GM18498 (cell line): ENCODE data around the gene SOX6.

Source experiments
- ATAC-seq: cut with Tn5 transposase; IDR thresholded peaks from one replicate; pipeline ENCODE4 v1.9.1; 2021; ENCODE audit warnings: mild to moderate bottlenecking, moderate library complexity; ENCODE audit not compliant: unreplicated experiment

Gene SOX6

GRCh38 chr11:16365581-16366228 lies 9.4 kb upstream of the SOX6 start:
- no peak for ATAC-seq

GRCh38 chr11:16364254-16364653 lies 7.9 kb upstream of the SOX6 start:
- ATAC-seq, result no peak

- no peak for ATAC-seq
These were observed 7.4 kb upstream of the SOX6 start for GRCh38 chr11:16363706-16364105.

GRCh38 chr11:16361108-16361865 lies 4.9 kb upstream of the SOX6 start:
- ATAC-seq, result no peak

- ATAC-seq, result no peak
These were observed 3.0 kb upstream of the SOX6 start for GRCh38 chr11:16359369-16359768.

- ATAC-seq, result no peak
These were observed 2.4 kb upstream of the SOX6 start for GRCh38 chr11:16358726-16359125.

- no peak for ATAC-seq
These were observed 1.4 kb upstream of the SOX6 start for GRCh38 chr11:16357775-16358174.

GRCh38 chr11:16356761-16357393 lies 531 bp upstream of the SOX6 start:
- ATAC-seq, result no peak

GRCh38 chr11:16352707-16353106 lies 3.6 kb downstream of the SOX6 start:
- ATAC-seq, result no peak

- ATAC-seq, result no peak
These were observed 6.2 kb downstream of the SOX6 start for GRCh38 chr11:16350125-16350524.

GRCh38 chr11:16347928-16348685 lies 8.2 kb downstream of the SOX6 start:
- ATAC-seq, result no peak

GRCh38 chr11:16346975-16347374 lies 9.4 kb downstream of the SOX6 start:
- no peak for ATAC-seq

GRCh38 chr11:16341853-16342252 lies 14.5 kb downstream of the SOX6 start:
- ATAC-seq, result no peak

GRCh38 chr11:16338393-16338792 lies 18.0 kb downstream of the SOX6 start:
- ATAC-seq, result no peak

GRCh38 chr11:16337421-16338213 lies 18.7 kb downstream of the SOX6 start:
- no peak for ATAC-seq

- ATAC-seq, result no peak
These were observed 19.6 kb downstream of the SOX6 start for GRCh38 chr11:16336721-16337120.

- no peak for ATAC-seq
These were observed 20.1 kb downstream of the SOX6 start for GRCh38 chr11:16336204-16336603.

GRCh38 chr11:16335236-16335962 lies 20.9 kb downstream of the SOX6 start:
- no peak for ATAC-seq

GRCh38 chr11:16326679-16327297 lies 29.6 kb downstream of the SOX6 start:
- ATAC-seq, result no peak
